Rectal smooth muscle tissue (tissue), 1 donor: ENCODE data around the gene NTNG2.

Source experiments
- H3K27ac ChIP-seq: one replicate; pipeline ENCODE4 v1.7.0; 2013; ENCODE audit warnings: low read depth, low read length, inconsistent platforms
- H3K27me3 ChIP-seq: one replicate; pipeline ENCODE4 v1.7.0; 2013; ENCODE audit warnings: low read length; ENCODE audit not compliant: control insufficient read depth, insufficient read depth
- H3K36me3 ChIP-seq: one replicate; pipeline ENCODE4 v1.7.0; 2013; ENCODE audit warnings: low read length; ENCODE audit not compliant: control insufficient read depth, insufficient read depth
- H3K4me1 ChIP-seq: one replicate; pipeline ENCODE4 v1.7.0; 2013; ENCODE audit warnings: low read length; ENCODE audit not compliant: control insufficient read depth, insufficient read depth
- H3K4me3 ChIP-seq: one replicate; pipeline ENCODE4 v1.7.0; 2013; ENCODE audit warnings: low read length
- H3K9ac ChIP-seq: one replicate; pipeline ENCODE4 v1.7.0; 2013; ENCODE audit warnings: low read length

Gene NTNG2

GRCh38 chr9:132135456-132135855 lies 26.4 kb upstream of the NTNG2 start:
- Histone ChIP-seq H3K4me1 (no peaks in the 10 kb centered on the region), H3K27ac (no peak overlapping the region), H3K9ac (no peak overlapping the region), H3K36me3 (no peaks in the 10 kb centered on the region), H3K27me3 (peaks cover 14% of the 10 kb centered on the region), H3K4me3 (no peak overlapping the region)

- no peak overlapping the region for H3K27ac ChIP-seq
- no peak overlapping the region for H3K4me3 ChIP-seq
- no peaks in the 10 kb centered on the region for H3K4me1 ChIP-seq
- peaks cover 14% of the 10 kb centered on the region for H3K27me3 ChIP-seq
- no peaks in the 10 kb centered on the region for H3K36me3 ChIP-seq
- no peak overlapping the region for H3K9ac ChIP-seq
These were observed 25.6 kb upstream of the NTNG2 start for GRCh38 chr9:132136151-132136780.

- H3K9ac ChIP-seq = no peak overlapping the region
- peaks cover 8% of the 10 kb centered on the region for H3K27me3 ChIP-seq
- H3K27ac ChIP-seq = no peak overlapping the region
- H3K4me1 ChIP-seq = no peaks in the 10 kb centered on the region
- H3K36me3 ChIP-seq = no peaks in the 10 kb centered on the region
- peak overlapping the region; percentile 23 for H3K4me3 ChIP-seq
These were observed 20.4 kb upstream of the NTNG2 start for GRCh38 chr9:132141344-132141947.

- Histone ChIP-seq H3K27me3 (peaks cover 5% of the 10 kb centered on the region), H3K4me1 (no peaks in the 10 kb centered on the region), H3K36me3 (no peaks in the 10 kb centered on the region), H3K4me3 (no peak overlapping the region), H3K9ac (no peak overlapping the region), H3K27ac (no peak overlapping the region)
These were observed 19.8 kb upstream of the NTNG2 start for GRCh38 chr9:132141948-132142594.

- H3K27ac ChIP-seq = no peak overlapping the region
- H3K9ac ChIP-seq = no peak overlapping the region
- H3K4me3 ChIP-seq = no peak overlapping the region
- H3K4me1 ChIP-seq = no peaks in the 10 kb centered on the region
- H3K36me3 ChIP-seq = no peaks in the 10 kb centered on the region
- peaks cover 7% of the 10 kb centered on the region for H3K27me3 ChIP-seq
These were observed 18.9 kb upstream of the NTNG2 start for GRCh38 chr9:132142924-132143323.

GRCh38 chr9:132143359-132143758 lies 18.5 kb upstream of the NTNG2 start:
- Histone ChIP-seq H3K4me3 (no peak overlapping the region), H3K9ac (no peak overlapping the region), H3K27ac (no peak overlapping the region), H3K4me1 (no peaks in the 10 kb centered on the region), H3K27me3 (peaks cover 9% of the 10 kb centered on the region), H3K36me3 (no peaks in the 10 kb centered on the region)

- Histone ChIP-seq H3K27ac (no peak overlapping the region), H3K36me3 (no peaks in the 10 kb centered on the region), H3K4me3 (no peak overlapping the region), H3K9ac (no peak overlapping the region), H3K27me3 (peaks cover 9% of the 10 kb centered on the region), H3K4me1 (no peaks in the 10 kb centered on the region)
These were observed 17.0 kb upstream of the NTNG2 start for GRCh38 chr9:132144708-132145365.

GRCh38 chr9:132146039-132146438 lies 15.8 kb upstream of the NTNG2 start:
- H3K9ac ChIP-seq = no peak overlapping the region

GRCh38 chr9:132146575-132146974 lies 15.3 kb upstream of the NTNG2 start:
- Histone ChIP-seq H3K27me3 (peaks cover 9% of the 10 kb centered on the region), H3K27ac (no peak overlapping the region), H3K36me3 (no peaks in the 10 kb centered on the region), H3K9ac (no peak overlapping the region), H3K4me3 (no peak overlapping the region), H3K4me1 (no peaks in the 10 kb centered on the region)

More at GRCh38 chr9:132146039-132146438, 15.8 kb upstream of the NTNG2 start:
- no peak overlapping the region for H3K4me3 ChIP-seq
- no peak overlapping the region for H3K27ac ChIP-seq
- H3K36me3 ChIP-seq = no peaks in the 10 kb centered on the region
- no peaks in the 10 kb centered on the region for H3K4me1 ChIP-seq
- H3K27me3 ChIP-seq = peaks cover 9% of the 10 kb centered on the region

- no peaks in the 10 kb centered on the region for H3K36me3 ChIP-seq
- H3K9ac ChIP-seq = no peak overlapping the region
- no peaks in the 10 kb centered on the region for H3K4me1 ChIP-seq
- H3K4me3 ChIP-seq = no peak overlapping the region
- H3K27me3 ChIP-seq = peaks cover 9% of the 10 kb centered on the region
- no peak overlapping the region for H3K27ac ChIP-seq
These were observed 14.5 kb upstream of the NTNG2 start for GRCh38 chr9:132147331-132147730.

GRCh38 chr9:132147839-132148238 lies 14.0 kb upstream of the NTNG2 start:
- H3K4me3 ChIP-seq = no peak overlapping the region
- H3K27me3 ChIP-seq = peaks cover 9% of the 10 kb centered on the region
- no peaks in the 10 kb centered on the region for H3K4me1 ChIP-seq
- no peak overlapping the region for H3K9ac ChIP-seq
- no peaks in the 10 kb centered on the region for H3K36me3 ChIP-seq
- H3K27ac ChIP-seq = no peak overlapping the region

- no peaks in the 10 kb centered on the region for H3K4me1 ChIP-seq
- H3K27me3 ChIP-seq = peaks cover 9% of the 10 kb centered on the region
- H3K36me3 ChIP-seq = no peaks in the 10 kb centered on the region
- H3K27ac ChIP-seq = no peak overlapping the region
- H3K4me3 ChIP-seq = no peak overlapping the region
- no peak overlapping the region for H3K9ac ChIP-seq
These were observed 11.6 kb upstream of the NTNG2 start for GRCh38 chr9:132150256-132150655.
